H1 (cell line): ENCODE measurements around the gene WWC2. TPM values are rescaled to one million over a fixed set of nuclear protein-coding genes. Genes with fewer than 3 reads are reported as not detected.

Experiments
- CHD7 ChIP-seq: fragments of 300-600 bp; sonication (generic); IDR thresholded peaks from 2 replicates; pipeline ENCODE4 v1.7.1; 2012; ENCODE audit warnings: low read length, moderate library complexity, mild to moderate bottlenecking, inconsistent platforms; ENCODE audit not compliant: insufficient replicate concordance
- KDM1A ChIP-seq: fragments of 200-600, 300-600 bp; sonication (generic); IDR thresholded peaks from 2 replicates; pipeline ENCODE4 v1.7.1; 2016; ENCODE audit warnings: mild to moderate bottlenecking, low read length, borderline replicate concordance
- YY1 ChIP-seq: IDR thresholded peaks from 2 replicates; pipeline ENCODE4 v1.6.1; 2011; ENCODE audit warnings: low read depth, mild to moderate bottlenecking, low read length
- polyA plus RNA-seq, 7 experiments: library from polyadenylated mRNA; depleted of rRNA in 3 of 7; stranded (reverse) in 5 of 7; unstranded in 2 of 7; fragments of >200 nt in 5 of 7; fragments of 200-250 nt in 2 of 7; gene quantifications; 1 replicate in 5 of 7; 2 replicates in 1 of 7; 4 replicates in 1 of 7; pipeline versions ENCODE4 v1.2.1 to v1.2.3, GENCODE V29; 2011 to 2013; ENCODE audit warnings: missing spikeins in 2 of 7, mixed read lengths in 2 of 7
- total RNA-seq: library from RNA; stranded (reverse); fragmentation: NEBNext Ultra II Directional; extraction: Animal tissue kit (Norgen Biotek cat#: 25700); gene quantifications from 2 replicates; pipeline ENCODE4 v1.2.1, GENCODE V29; 2021

WWC2 gene
- total and polyA plus RNA-seq, 2 of the 8 experiments (the other 6 are each of a cell fraction or from before 2014, with no cell fraction given): 17.6 to 135 TPM

DNA sequence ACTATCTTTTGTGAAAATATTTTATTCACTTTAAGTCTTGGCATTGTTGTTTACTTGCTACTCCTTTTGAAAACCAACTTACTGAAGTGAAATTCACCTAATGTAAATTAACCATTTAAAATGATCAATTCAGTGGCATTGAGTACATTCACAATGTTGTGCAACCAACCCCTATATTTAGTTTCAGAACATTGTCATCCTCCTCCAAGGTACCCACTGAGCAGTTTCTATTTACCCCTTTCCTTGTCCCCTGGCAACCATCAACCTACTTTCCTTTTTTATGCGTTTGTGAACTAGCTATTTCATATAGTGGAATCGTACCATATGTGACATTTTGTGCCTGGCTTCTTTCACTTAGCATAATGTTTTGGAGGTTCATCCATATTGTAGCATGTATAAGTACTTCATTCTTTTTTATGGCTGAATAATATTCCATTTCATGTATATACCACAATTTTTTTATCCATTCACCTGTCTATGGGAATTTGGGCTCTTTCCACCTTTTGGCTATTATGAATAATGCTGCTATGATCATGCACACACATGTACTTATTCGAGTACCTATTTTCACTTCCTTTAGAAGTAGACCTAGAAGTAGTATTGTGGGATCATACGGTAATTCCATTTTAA, 85.0 kb downstream of the WWC2 start (continued):
- TF ChIP-seq CHD7 (no peak), KDM1A (peak; percentile 93), YY1 (no peak)
